Transverse colon (tissue), 4 donors: Measurements from ENCODE around the gene HOXB6.

Experiments used
- EP300 ChIP-seq: sonication (generic); formaldehyde crosslinking; IDR thresholded peaks from one replicate; pipeline ENCODE4 v1.6.1; 2017; ENCODE audit warnings: antibody characterized with exemption, low read depth
- POLR2A ChIP-seq: fragments of 450-650 bp; IDR thresholded peaks from one replicate; pipeline ENCODE4 v1.6.1; 2016; ENCODE audit warnings: antibody characterized with exemption, mild to moderate bottlenecking, moderate library complexity
- POLR2AphosphoS5 ChIP-seq, 3 donors: sonication (generic); formaldehyde crosslinking; IDR thresholded peaks; one replicate each; pipeline ENCODE4 v1.6.1; 2016; ENCODE audit warnings: antibody characterized with exemption in 3 of 3
- TF ChIP-seq, protein P1 (sequence below), 5 experiments: fragments of 200-600 bp in 3 of 5; fragments of 450-650 bp in 2 of 5; sonication (generic) in 3 of 5; IDR thresholded peaks; 1 replicate in 2 of 5; 2 replicates in 3 of 5; pipeline ENCODE4 v1.5.1; 2016 to 2017; ENCODE audit warnings: antibody characterized with exemption in 5 of 5, inconsistent platforms in 3 of 5, mild to moderate bottlenecking in 2 of 5, moderate library complexity in 1 of 5

DNA sequence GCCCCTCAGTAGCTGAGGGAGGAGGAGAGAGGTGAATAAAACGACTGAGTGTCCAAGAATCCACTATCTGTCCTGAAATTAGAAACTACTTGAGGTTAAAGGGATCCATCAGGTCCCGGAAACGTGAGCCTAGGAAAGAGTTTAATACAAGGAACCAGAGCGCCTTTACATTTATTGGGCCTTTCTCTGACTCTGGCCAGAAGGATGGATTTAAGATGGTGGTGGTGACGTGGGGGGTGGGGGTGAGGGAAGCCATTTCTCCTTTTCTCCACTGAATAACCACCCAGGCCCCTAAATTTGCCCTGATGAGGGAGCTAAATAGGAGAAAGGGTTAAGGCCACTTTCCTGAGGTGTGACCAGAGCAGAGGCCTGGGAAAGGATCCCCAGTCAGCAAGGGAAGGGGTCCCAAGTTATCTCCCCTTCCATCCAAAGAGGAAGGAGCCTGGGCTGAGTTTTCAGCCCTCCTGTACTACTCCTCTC lies 22.4 kb upstream of the HOXB6 start:
- TF ChIP-seq, protein P1, sequence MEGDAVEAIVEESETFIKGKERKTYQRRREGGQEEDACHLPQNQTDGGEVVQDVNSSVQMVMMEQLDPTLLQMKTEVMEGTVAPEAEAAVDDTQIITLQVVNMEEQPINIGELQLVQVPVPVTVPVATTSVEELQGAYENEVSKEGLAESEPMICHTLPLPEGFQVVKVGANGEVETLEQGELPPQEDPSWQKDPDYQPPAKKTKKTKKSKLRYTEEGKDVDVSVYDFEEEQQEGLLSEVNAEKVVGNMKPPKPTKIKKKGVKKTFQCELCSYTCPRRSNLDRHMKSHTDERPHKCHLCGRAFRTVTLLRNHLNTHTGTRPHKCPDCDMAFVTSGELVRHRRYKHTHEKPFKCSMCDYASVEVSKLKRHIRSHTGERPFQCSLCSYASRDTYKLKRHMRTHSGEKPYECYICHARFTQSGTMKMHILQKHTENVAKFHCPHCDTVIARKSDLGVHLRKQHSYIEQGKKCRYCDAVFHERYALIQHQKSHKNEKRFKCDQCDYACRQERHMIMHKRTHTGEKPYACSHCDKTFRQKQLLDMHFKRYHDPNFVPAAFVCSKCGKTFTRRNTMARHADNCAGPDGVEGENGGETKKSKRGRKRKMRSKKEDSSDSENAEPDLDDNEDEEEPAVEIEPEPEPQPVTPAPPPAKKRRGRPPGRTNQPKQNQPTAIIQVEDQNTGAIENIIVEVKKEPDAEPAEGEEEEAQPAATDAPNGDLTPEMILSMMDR (IDR thresholded peaks at IDR 0.05) = no peak
- TF ChIP-seq POLR2A (no peak), POLR2AphosphoS5 (IDR thresholded peaks at IDR 0.05) (no peak), EP300 (no peak)
